Fibroblast of lung (primary cell): ENCODE results near the gene DOK3. TPM values are rescaled to one million over a fixed set of nuclear protein-coding genes. Genes with fewer than 3 reads are reported as not detected.

Source experiments
- DNase-seq, 2 donors: peaks; one replicate each; pipeline versions ENCODE4 v3.0.0 to v3.0.0-alpha.2; 2010; ENCODE audit warnings: low read depth in 2 of 2
- H2AFZ ChIP-seq: 2 replicates; pipeline ENCODE4 v1.5.1; 2012; ENCODE audit warnings: low read length, control low read depth, inconsistent platforms
- H3K27ac ChIP-seq: 2 replicates; pipeline ENCODE4 v1.5.1; 2011; ENCODE audit warnings: low read length, control low read depth; ENCODE audit not compliant: insufficient read depth
- H3K27me3 ChIP-seq: 2 replicates; pipeline ENCODE4 v1.5.1; 2011; ENCODE audit warnings: mild to moderate bottlenecking, low read length; ENCODE audit not compliant: control insufficient read depth, insufficient read depth
- H3K36me3 ChIP-seq: 2 replicates; pipeline ENCODE4 v1.5.1; 2011; ENCODE audit warnings: low read length; ENCODE audit not compliant: control insufficient read depth, insufficient read depth
- H3K4me1 ChIP-seq: 2 replicates; pipeline ENCODE4 v1.5.1; 2011; ENCODE audit warnings: low read length; ENCODE audit not compliant: control insufficient read depth, insufficient read depth; ENCODE audit errors: extremely low read depth
- H3K4me2 ChIP-seq: 2 replicates; pipeline ENCODE4 v1.5.1; 2011; ENCODE audit warnings: low read length, control low read depth; ENCODE audit not compliant: insufficient read depth; ENCODE audit errors: extremely low read depth
- H3K4me3 ChIP-seq, 4 experiments: fragments of 200-600 bp in 1 of 4; sonication (generic) in 1 of 4; replicated peaks in 1 of 4; 2 replicates each; pipeline ENCODE4 v1.5.1; 2011 to 2016; ENCODE audit warnings: low read length in 4 of 4, low read depth in 3 of 4, mild to moderate bottlenecking in 3 of 4, control low read depth in 2 of 4, inconsistent platforms in 1 of 4, mixed read lengths in 1 of 4; ENCODE audit not compliant: insufficient read depth in 1 of 4; ENCODE audit errors: control extremely low read depth in 1 of 4
- H3K79me2 ChIP-seq: 2 replicates; pipeline ENCODE4 v1.5.1; 2012; ENCODE audit warnings: mild to moderate bottlenecking, low read length, inconsistent platforms; ENCODE audit not compliant: control insufficient read depth, insufficient read depth
- H3K9ac ChIP-seq: 2 replicates; pipeline ENCODE4 v1.5.1; 2011; ENCODE audit warnings: mild to moderate bottlenecking, low read length, control low read depth; ENCODE audit not compliant: insufficient read depth
- H3K9me3 ChIP-seq: 2 replicates; pipeline ENCODE4 v1.5.1; 2012; ENCODE audit warnings: low read depth, low read length; ENCODE audit not compliant: control insufficient read depth, insufficient read depth
- H4K20me1 ChIP-seq: 2 replicates; pipeline ENCODE4 v1.5.1; 2011; ENCODE audit warnings: low read length; ENCODE audit not compliant: control insufficient read depth, insufficient read depth; ENCODE audit errors: extremely low read depth
- CTCF ChIP-seq, 2 donors: IDR thresholded peaks in 1 of 2; conservative IDR thresholded peaks in 1 of 2; 1 replicate in 1 of 2; 2 replicates in 1 of 2; pipeline ENCODE4 v1.5.1; 2011 to 2012; ENCODE audit warnings: low read length in 2 of 2, control low read depth in 1 of 2, inconsistent platforms in 1 of 2, low read depth in 1 of 2, mild to moderate bottlenecking in 1 of 2
- EZH2 ChIP-seq: IDR thresholded peaks from 2 replicates; pipeline ENCODE4 v1.5.1; 2012; ENCODE audit warnings: low read length, control low read depth, mild to moderate bottlenecking; ENCODE audit errors: missing control alignments
- polyA plus RNA-seq, 2 donors: library from polyadenylated mRNA; depleted of rRNA in 1 of 2; stranded (reverse) in 1 of 2; unstranded in 1 of 2; fragments of >200 nt; gene quantifications; 2 replicates each; pipeline ENCODE4 v1.2.1, GENCODE V29; 2011 to 2012; ENCODE audit warnings: missing spikeins in 1 of 2
- total RNA-seq: library from RNA; depleted of rRNA; stranded (reverse); fragments of >200 nt; gene quantifications from 2 replicates; pipeline ENCODE4 v1.2.1, GENCODE V29; 2014

Gene DOK3
- total and polyA plus RNA-seq, 2 donors (not counting 1 experiment from before 2014, with no cell fraction given), result 0.99 to 1.5 TPM

GRCh38 chr5:177545487-177546257 lies 36.0 kb upstream of the DOK3 start:
- Histone ChIP-seq H3K9me3 (no peaks in the 10 kb centered on the region), H3K36me3 (peaks cover 7% of the 10 kb centered on the region), H3K27me3 (no peaks in the 10 kb centered on the region), H3K4me1 (peaks cover 27% of the 10 kb centered on the region), H3K4me3 (peak overlapping the region in 1 of 4 experiments; percentile 2), H3K9ac (no peak overlapping the region), H2AFZ (no peak overlapping the region), H3K4me2 (peak overlapping the region; percentile 44), H4K20me1 (no peaks in the 10 kb centered on the region), H3K27ac (peak overlapping the region; percentile 76), H3K79me2 (peaks cover 66% of the 10 kb centered on the region)
- TF ChIP-seq EZH2, result no peak
- no peak for TF ChIP-seq CTCF (conservative IDR thresholded peaks at IDR 0.05 in 1 of 2, IDR thresholded peaks at IDR 0.05 in 1 of 2; ENCODE audit: low read depth in 1 of 2, low read length in 2 of 2)
- DNase-seq, result peak; percentile 80 to 94

- Histone ChIP-seq H3K4me1 (peaks cover 36% of the 10 kb centered on the region), H2AFZ (no peak overlapping the region), H3K9me3 (no peaks in the 10 kb centered on the region), H3K27me3 (no peaks in the 10 kb centered on the region), H3K27ac (no peak overlapping the region), H4K20me1 (no peaks in the 10 kb centered on the region), H3K9ac (no peak overlapping the region), H3K79me2 (peaks cover 55% of the 10 kb centered on the region), H3K36me3 (peaks cover 8% of the 10 kb centered on the region), H3K4me2 (no peak overlapping the region), H3K4me3 (no peak overlapping the region)
- TF ChIP-seq EZH2, result no peak
- TF ChIP-seq CTCF (conservative IDR thresholded peaks at IDR 0.05 in 1 of 2, IDR thresholded peaks at IDR 0.05 in 1 of 2; ENCODE audit: low read depth in 1 of 2, low read length in 2 of 2), result no peak
- no peak for DNase-seq
Measured at GRCh38 chr5:177542816-177543465, 33.3 kb upstream of the DOK3 start.

DNA sequence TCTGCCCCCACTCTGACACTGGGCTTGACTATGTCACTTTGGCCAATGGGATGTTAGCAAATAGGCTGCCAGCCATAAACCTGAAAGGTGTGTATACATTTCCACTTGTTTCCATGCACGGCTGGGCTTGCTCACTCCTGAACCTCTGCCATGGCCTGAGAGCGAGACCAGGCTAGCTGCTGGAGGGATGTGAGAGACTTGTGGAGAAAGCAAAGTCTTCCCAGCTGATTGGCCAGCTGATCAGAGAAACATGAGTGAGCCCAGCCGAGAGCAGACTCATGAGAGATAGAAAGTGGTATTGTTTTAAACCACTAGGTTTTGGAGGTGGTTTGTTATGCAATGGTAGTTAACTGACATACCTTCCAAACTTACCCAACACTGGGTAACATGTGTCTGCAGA lies 30.8 kb upstream of the DOK3 start:
- H4K20me1 ChIP-seq, result no peaks in the 10 kb centered on the region

More for the DNA sequence above, 30.8 kb upstream of the DOK3 start:
- H3K27me3 ChIP-seq, result no peaks in the 10 kb centered on the region
- DNase-seq, result no peak
- H3K79me2 ChIP-seq, result peaks cover 55% of the 10 kb centered on the region
- TF ChIP-seq CTCF (conservative IDR thresholded peaks at IDR 0.05 in 1 of 2, IDR thresholded peaks at IDR 0.05 in 1 of 2; ENCODE audit: low read depth in 1 of 2, low read length in 2 of 2), result no peak
- no peak overlapping the region for H3K27ac ChIP-seq
- no peak overlapping the region for H3K4me2 ChIP-seq
- H3K9ac ChIP-seq, result no peak overlapping the region
- peaks cover 33% of the 10 kb centered on the region for H3K4me1 ChIP-seq
- H3K4me3 ChIP-seq, result no peak overlapping the region
- no peak overlapping the region for H2AFZ ChIP-seq
- peaks cover 18% of the 10 kb centered on the region for H3K36me3 ChIP-seq
- no peaks in the 10 kb centered on the region for H3K9me3 ChIP-seq
